OCI-LY7 (cell line): ENCODE results near the gene RFX3. TPM values are rescaled to one million over a fixed set of nuclear protein-coding genes. Genes with fewer than 3 reads are reported as not detected.

Source experiments
- BruUV-seq: library from RNA; stranded (reverse); fragments of 400-500 nt; replicated peaks from 2 replicates; lab custom pipeline; 2021; lab: Mats Ljungman, UMichigan
- CTCF ChIA-PET: fragments of 300-600 bp; sonication (Branson Sonifier 250); formaldehyde crosslinking; loops from one replicate; lab custom pipeline; 2022; ENCODE audit warnings: antibody characterized with exemption; ENCODE audit not compliant: unreplicated experiment; lab: Charles Lee
- POLR2A ChIA-PET: fragments of 300-600 bp; sonication (Branson Sonifier 250); formaldehyde crosslinking; loops from one replicate; lab custom pipeline; 2022; ENCODE audit warnings: antibody characterized with exemption; lab: Charles Lee
- DNase-seq: peaks from one replicate; pipeline ENCODE4 v3.0.0-alpha.2; 2015; ENCODE audit warnings: low spot score
- H2AFZ ChIP-seq: fragments of 200-600 bp; sonication (generic), shearing (Covaris generic); 2 replicates; pipeline ENCODE4 v1.6.1; 2014; ENCODE audit warnings: mild to moderate bottlenecking, antibody characterized with exemption, low read length, moderate library complexity
- H3K27ac ChIP-seq: fragments of 200-600 bp; sonication (generic); 2 replicates; pipeline ENCODE4 v1.5.1; 2014; ENCODE audit warnings: mixed run types, low read depth, mild to moderate bottlenecking, moderate library complexity, low read length, inconsistent platforms; ENCODE audit not compliant: poor library complexity, severe bottlenecking
- H3K36me3 ChIP-seq: fragments of 200-600 bp; sonication (generic); 2 replicates; pipeline ENCODE4 v1.6.1; 2014; ENCODE audit warnings: mild to moderate bottlenecking, antibody characterized with exemption, low read length, moderate library complexity, mixed read lengths; ENCODE audit not compliant: insufficient read depth
- H3K4me1 ChIP-seq: fragments of 200-600 bp; sonication (generic); 2 replicates; pipeline ENCODE4 v1.5.1; 2014; ENCODE audit warnings: mild to moderate bottlenecking, low read length; ENCODE audit not compliant: insufficient read depth, poor library complexity, severe bottlenecking
- H3K4me2 ChIP-seq: fragments of 200-600 bp; sonication (generic); 2 replicates; pipeline ENCODE4 v1.6.1; 2014; ENCODE audit warnings: mild to moderate bottlenecking, low read length
- H3K4me3 ChIP-seq: fragments of 200-600 bp; sonication (generic); 2 replicates; pipeline ENCODE4 v1.5.1; 2014; ENCODE audit warnings: mild to moderate bottlenecking, low read depth, low read length; ENCODE audit not compliant: poor library complexity, severe bottlenecking
- H3K79me2 ChIP-seq: fragments of 200-600 bp; sonication (generic); 2 replicates; pipeline ENCODE4 v1.6.1; 2016; ENCODE audit warnings: low read depth, mild to moderate bottlenecking, low read length, moderate library complexity, mixed read lengths; ENCODE audit not compliant: insufficient read depth
- H3K9me2 ChIP-seq: fragments of 200-600 bp; sonication (generic); 2 replicates; pipeline ENCODE4 v1.6.1; 2016; ENCODE audit warnings: mild to moderate bottlenecking, low read length, mixed read lengths; ENCODE audit not compliant: insufficient read depth
- H3K9me3 ChIP-seq: fragments of 200-600 bp; sonication (generic); 2 replicates; pipeline ENCODE4 v1.6.1; 2014; ENCODE audit warnings: mild to moderate bottlenecking, mixed run types, low read length, mixed read lengths
- H4K20me1 ChIP-seq: fragments of 200-600 bp; sonication (generic); 2 replicates; pipeline ENCODE4 v1.6.1; 2014; ENCODE audit warnings: mild to moderate bottlenecking, antibody characterized with exemption, low read length, moderate library complexity, mixed read lengths; ENCODE audit not compliant: insufficient read depth
- CTCF ChIP-seq: fragments of 200-600 bp; sonication (generic); conservative IDR thresholded peaks from 2 replicates; pipeline ENCODE4 v1.5.1; 2014; ENCODE audit warnings: mild to moderate bottlenecking, antibody characterized with exemption, low read length, moderate library complexity, mixed read lengths
- EZH2phosphoT487 ChIP-seq: fragments of 200-600 bp; sonication (generic); IDR thresholded peaks from 2 replicates; pipeline ENCODE4 v1.6.1; 2018; ENCODE audit warnings: low read depth, borderline replicate concordance, mild to moderate bottlenecking, mixed run types, antibody characterized with exemption, low read length, moderate library complexity, mixed read lengths
- intact Hi-C: fragments of 100-400 bp; cut with micrococcal nuclease; formaldehyde crosslinking; loops from one replicate; pipeline ENCODE4 v1.10.0; 2022; ENCODE audit not compliant: unreplicated experiment
- total RNA-seq, 2 experiments: library from RNA; depleted of rRNA in 1 of 2; stranded (reverse); fragments of >200 nt in 1 of 2; shearing (Covaris generic) in 1 of 2; gene quantifications; 2 replicates each; pipeline ENCODE4 v1.2.3, GENCODE V29; 2014 to 2022

Gene RFX3
- total RNA-seq, 2 experiments from 2014 or later: 6.9 to 18.1 TPM

GRCh38 chr9:3401221-3401954 is 124.4 kb downstream of the RFX3 start:
- H3K9me2 ChIP-seq: no peaks in the 10 kb centered on the region
- ChIA-PET POLR2A (interaction anchor here (0.6 to 1.8 kb wide), 3 partner anchors 11 to 410 kb away, joined by 3 to 6 read pairs (median 4); no protein-coding TSS in a partner anchor), CTCF (no interaction called here)
- no peaks in the 10 kb centered on the region for H3K36me3 ChIP-seq
- H3K4me3 ChIP-seq: no peak overlapping the region
- H3K27ac ChIP-seq: no peak overlapping the region
- DNase-seq: no peak
- no peak overlapping the region for H3K4me2 ChIP-seq
- no peak for TF ChIP-seq EZH2phosphoT487
- intact Hi-C loops: no loop called here
- H4K20me1 ChIP-seq: no peaks in the 10 kb centered on the region
- no peaks in the 10 kb centered on the region for H3K9me3 ChIP-seq
- H3K79me2 ChIP-seq: no peaks in the 10 kb centered on the region
- no TSS peak for BruUV-seq
- no peak overlapping the region for H2AFZ ChIP-seq
- peaks cover 24% of the 10 kb centered on the region for H3K4me1 ChIP-seq

- peak overlapping the region; percentile 56 for H3K27ac ChIP-seq
- H3K4me1 ChIP-seq: peaks cover 24% of the 10 kb centered on the region
- H3K4me3 ChIP-seq: peak overlapping the region; percentile 48
- TF ChIP-seq CTCF: no peak
- no peak for TF ChIP-seq EZH2phosphoT487
- H3K4me2 ChIP-seq: peak overlapping the region; percentile 71
- H2AFZ ChIP-seq: peak overlapping the region; percentile 96
- POLR2A ChIA-PET: interaction anchor here (1.0 kb wide), 1 partner anchor 69 kb away, joined by 3 read pairs; no protein-coding TSS in a partner anchor
- CTCF ChIA-PET: no interaction called here
- H3K36me3 ChIP-seq: no peaks in the 10 kb centered on the region
- no peaks in the 10 kb centered on the region for H3K79me2 ChIP-seq
- no peaks in the 10 kb centered on the region for H3K9me2 ChIP-seq
- H4K20me1 ChIP-seq: no peaks in the 10 kb centered on the region
- no peaks in the 10 kb centered on the region for H3K9me3 ChIP-seq
- DNase-seq: peak; percentile 64
- no TSS peak for BruUV-seq
- intact Hi-C loops: no loop called here
These were observed 127.6 kb downstream of the RFX3 start for GRCh38 chr9:3398232-3398648.

GRCh38 chr9:3397766-3398165 is 128.0 kb downstream of the RFX3 start:
- peak overlapping the region; percentile 96 for H2AFZ ChIP-seq
- H3K4me1 ChIP-seq: peaks cover 24% of the 10 kb centered on the region
- H3K36me3 ChIP-seq: no peaks in the 10 kb centered on the region
- peak overlapping the region; percentile 48 for H3K4me3 ChIP-seq
- H3K4me2 ChIP-seq: peak overlapping the region; percentile 71
- H3K9me3 ChIP-seq: no peaks in the 10 kb centered on the region
- intact Hi-C loops: no loop called here
- CTCF ChIA-PET: no interaction called here
- no peaks in the 10 kb centered on the region for H4K20me1 ChIP-seq
- peak; percentile 9 for DNase-seq
- H3K27ac ChIP-seq: peak overlapping the region; percentile 56
- TF ChIP-seq CTCF (no peak), EZH2phosphoT487 (no peak)
- BruUV-seq: no TSS peak
- no peaks in the 10 kb centered on the region for H3K79me2 ChIP-seq
- POLR2A ChIA-PET: interaction anchor here (0.6 kb wide), 1 partner anchor 1943 kb away, joined by 3 read pairs; no protein-coding TSS in a partner anchor
- no peaks in the 10 kb centered on the region for H3K9me2 ChIP-seq
